ENCODE results near the gene CLCN6.
A peak's percentile ranks its signal among the peaks of the same experiment; 100 is the strongest.

CLCN6 gene

GRCh38 chr1:11805422-11806306, at the start of gene CLCN6, which contains the start of gene MTHFR:
TSS of gene CLCN6 (plus strand) at chr1:11806191. CDS start at chr1:11806263, 72 bp downstream.
TSS of gene MTHFR (minus strand) at chr1:11805964. CDS start at chr1:11803116, 2,848 bp downstream.
- DNase-seq (ENCODE audit: low spot score) = peak; percentile 97

GRCh38 chr1:11757047-11757446, 48.9 kb upstream of the CLCN6 start:
- no peak for DNase-seq (ENCODE audit: low spot score)

GRCh38 chr1:11759791-11760190, 46.2 kb upstream of the CLCN6 start:
- DNase-seq (ENCODE audit: low spot score) = no peak

GRCh38 chr1:11761285-11761684, 44.7 kb upstream of the CLCN6 start:
- no peak for DNase-seq (ENCODE audit: low spot score)

GRCh38 chr1:11761988-11762406, 44.0 kb upstream of the CLCN6 start, which contains the start of gene C1orf167:
TSS of gene C1orf167 (plus strand) at chr1:11762193. CDS start at chr1:11764401, 2,208 bp downstream.
- no peak for DNase-seq (ENCODE audit: low spot score)

GRCh38 chr1:11764115-11764514, 41.9 kb upstream of the CLCN6 start:
- no peak for DNase-seq (ENCODE audit: low spot score)

- no peak for DNase-seq (ENCODE audit: low spot score)
Measured at GRCh38 chr1:11764519-11764918, 41.5 kb upstream of the CLCN6 start.

- no peak for DNase-seq (ENCODE audit: low spot score)
Measured at GRCh38 chr1:11765661-11766428, 40.1 kb upstream of the CLCN6 start.

GRCh38 chr1:11766429-11766776, 39.6 kb upstream of the CLCN6 start:
- no peak for DNase-seq (ENCODE audit: low spot score)

GRCh38 chr1:11767922-11768704, 37.9 kb upstream of the CLCN6 start:
- no peak for DNase-seq (ENCODE audit: low spot score)

GRCh38 chr1:11768821-11769220, 37.2 kb upstream of the CLCN6 start:
- DNase-seq (ENCODE audit: low spot score) = no peak

- no peak for DNase-seq (ENCODE audit: low spot score)
Measured at GRCh38 chr1:11769274-11769673, 36.7 kb upstream of the CLCN6 start.

- DNase-seq (ENCODE audit: low spot score) = no peak
Measured at GRCh38 chr1:11770011-11770410, 36.0 kb upstream of the CLCN6 start.

- no peak for DNase-seq (ENCODE audit: low spot score)
Measured at GRCh38 chr1:11771481-11772043, 34.4 kb upstream of the CLCN6 start.

GRCh38 chr1:11772458-11772857, 33.5 kb upstream of the CLCN6 start:
- DNase-seq (ENCODE audit: low spot score) = no peak

GRCh38 chr1:11774753-11775152, 31.2 kb upstream of the CLCN6 start:
- DNase-seq (ENCODE audit: low spot score) = no peak

GRCh38 chr1:11777658-11778322, 28.2 kb upstream of the CLCN6 start:
- DNase-seq (ENCODE audit: low spot score) = no peak

- no peak for DNase-seq (ENCODE audit: low spot score)
Measured at GRCh38 chr1:11778336-11778735, 27.7 kb upstream of the CLCN6 start.

- no peak for DNase-seq (ENCODE audit: low spot score)
Measured at GRCh38 chr1:11778844-11779623, 27.0 kb upstream of the CLCN6 start.

- no peak for DNase-seq (ENCODE audit: low spot score)
Measured at GRCh38 chr1:11779715-11780379, 26.1 kb upstream of the CLCN6 start.

All from D341Med (cell line).